ENCODE measurements around the gene RSPO1. TPM values are rescaled to one million over a fixed set of nuclear protein-coding genes. Genes with fewer than 3 reads are reported as not detected.

The RSPO1 gene
- polyA plus RNA-seq, 1 donor (not counting 4 experiments of a cell fraction or from before 2014, with no cell fraction given) = not detected

GRCh38 chr1:37662031-37662755 is 27.5 kb upstream of the RSPO1 start:
- DNase-seq (ENCODE audit: low read depth, low spot score) = no peak
- dilution Hi-C loops (cut with MboI; ENCODE audit: extremely low pct_ligation_motif_present, low sequenced_read_pairs) = no loop called here
- H3K4me1 ChIP-seq (ENCODE audit: control insufficient read depth, extremely low read depth, insufficient read depth, low read length) = peaks cover 8% of the 10 kb centered on the region
- FAIRE-seq = no peak
- no peak overlapping the region for H3K4me2 ChIP-seq (ENCODE audit: control insufficient read depth, extremely low read depth, insufficient read depth, low read depth, low read length)
- no peaks in the 10 kb centered on the region for H3K36me3 ChIP-seq (ENCODE audit: control insufficient read depth in 2 of 2, extremely low read depth in 1 of 2, insufficient read depth in 2 of 2, low read length in 2 of 2)
- H3K9me3 ChIP-seq (ENCODE audit: control insufficient read depth, low read depth, low read length) = no peaks in the 10 kb centered on the region
- peaks cover 14% of the 10 kb centered on the region for H3K27me3 ChIP-seq (ENCODE audit: control insufficient read depth, extremely low read depth, insufficient read depth, low read length)
- H3K9me1 ChIP-seq (ENCODE audit: control insufficient read depth, extremely low read depth, insufficient read depth, low read length) = no peaks in the 10 kb centered on the region
- H3K9ac ChIP-seq (ENCODE audit: control insufficient read depth, extremely low read depth, insufficient read depth, low read length) = no peak overlapping the region
- H3K4me3 ChIP-seq (ENCODE audit: control insufficient read depth in 2 of 3, extremely low read depth in 1 of 3, insufficient read depth in 2 of 3, low read depth in 1 of 3, low read length in 3 of 3) = no peak overlapping the region
- no peak overlapping the region for H3K27ac ChIP-seq (ENCODE audit: control insufficient read depth, insufficient read depth, low read length)
- no peak overlapping the region for H2AFZ ChIP-seq (ENCODE audit: control insufficient read depth, low read length)
- TF ChIP-seq, protein P1, sequence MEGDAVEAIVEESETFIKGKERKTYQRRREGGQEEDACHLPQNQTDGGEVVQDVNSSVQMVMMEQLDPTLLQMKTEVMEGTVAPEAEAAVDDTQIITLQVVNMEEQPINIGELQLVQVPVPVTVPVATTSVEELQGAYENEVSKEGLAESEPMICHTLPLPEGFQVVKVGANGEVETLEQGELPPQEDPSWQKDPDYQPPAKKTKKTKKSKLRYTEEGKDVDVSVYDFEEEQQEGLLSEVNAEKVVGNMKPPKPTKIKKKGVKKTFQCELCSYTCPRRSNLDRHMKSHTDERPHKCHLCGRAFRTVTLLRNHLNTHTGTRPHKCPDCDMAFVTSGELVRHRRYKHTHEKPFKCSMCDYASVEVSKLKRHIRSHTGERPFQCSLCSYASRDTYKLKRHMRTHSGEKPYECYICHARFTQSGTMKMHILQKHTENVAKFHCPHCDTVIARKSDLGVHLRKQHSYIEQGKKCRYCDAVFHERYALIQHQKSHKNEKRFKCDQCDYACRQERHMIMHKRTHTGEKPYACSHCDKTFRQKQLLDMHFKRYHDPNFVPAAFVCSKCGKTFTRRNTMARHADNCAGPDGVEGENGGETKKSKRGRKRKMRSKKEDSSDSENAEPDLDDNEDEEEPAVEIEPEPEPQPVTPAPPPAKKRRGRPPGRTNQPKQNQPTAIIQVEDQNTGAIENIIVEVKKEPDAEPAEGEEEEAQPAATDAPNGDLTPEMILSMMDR (optimal IDR thresholded peaks at IDR 0.05 in 1 of 3, IDR thresholded peaks at IDR 0.05 in 1 of 3, conservative IDR thresholded peaks at IDR 0.05 in 1 of 3; ENCODE audit: extremely low read depth in 1 of 3, insufficient read depth in 2 of 3, low read length in 3 of 3) = no peak
- no peak for TF ChIP-seq EZH2 (IDR thresholded peaks at IDR 0.05; ENCODE audit: low read length)
- H4K20me1 ChIP-seq (ENCODE audit: control insufficient read depth, extremely low read depth, insufficient read depth, low read length) = no peaks in the 10 kb centered on the region
- no peaks in the 10 kb centered on the region for H3K79me2 ChIP-seq (ENCODE audit: control insufficient read depth, insufficient read depth, low read length)

GRCh38 chr1:37661401-37661800 is 26.7 kb upstream of the RSPO1 start:
- H3K36me3 ChIP-seq (ENCODE audit: control insufficient read depth in 2 of 2, extremely low read depth in 1 of 2, insufficient read depth in 2 of 2, low read length in 2 of 2) = no peaks in the 10 kb centered on the region
- DNase-seq (ENCODE audit: low read depth, low spot score) (peak; percentile 49), FAIRE-seq (peak; percentile 68)
- H3K4me1 ChIP-seq (ENCODE audit: control insufficient read depth, extremely low read depth, insufficient read depth, low read length) = peaks cover 8% of the 10 kb centered on the region
- no peaks in the 10 kb centered on the region for H3K9me1 ChIP-seq (ENCODE audit: control insufficient read depth, extremely low read depth, insufficient read depth, low read length)
- H3K27ac ChIP-seq (ENCODE audit: control insufficient read depth, insufficient read depth, low read length) = no peak overlapping the region
- H3K9me3 ChIP-seq (ENCODE audit: control insufficient read depth, low read depth, low read length) = no peaks in the 10 kb centered on the region
- no peaks in the 10 kb centered on the region for H3K79me2 ChIP-seq (ENCODE audit: control insufficient read depth, insufficient read depth, low read length)
- H3K27me3 ChIP-seq (ENCODE audit: control insufficient read depth, extremely low read depth, insufficient read depth, low read length) = peaks cover 9% of the 10 kb centered on the region
- no peaks in the 10 kb centered on the region for H4K20me1 ChIP-seq (ENCODE audit: control insufficient read depth, extremely low read depth, insufficient read depth, low read length)
- peak overlapping the region; percentile 23 for H3K4me2 ChIP-seq (ENCODE audit: control insufficient read depth, extremely low read depth, insufficient read depth, low read depth, low read length)
- no peak overlapping the region for H2AFZ ChIP-seq (ENCODE audit: control insufficient read depth, low read length)
- dilution Hi-C loops (cut with MboI; ENCODE audit: extremely low pct_ligation_motif_present, low sequenced_read_pairs) = no loop called here
- no peak overlapping the region for H3K9ac ChIP-seq (ENCODE audit: control insufficient read depth, extremely low read depth, insufficient read depth, low read length)
- no peak for TF ChIP-seq EZH2 (IDR thresholded peaks at IDR 0.05; ENCODE audit: low read length)
- TF ChIP-seq, protein P1 (optimal IDR thresholded peaks at IDR 0.05 in 1 of 3, IDR thresholded peaks at IDR 0.05 in 1 of 3, conservative IDR thresholded peaks at IDR 0.05 in 1 of 3; ENCODE audit: extremely low read depth in 1 of 3, insufficient read depth in 2 of 3, low read length in 3 of 3) = no peak
- H3K4me3 ChIP-seq (ENCODE audit: control insufficient read depth in 2 of 3, extremely low read depth in 1 of 3, insufficient read depth in 2 of 3, low read depth in 1 of 3, low read length in 3 of 3) = no peak overlapping the region

All from keratinocyte (primary cell).